SK-N-MC (cell line): ENCODE measurements around the gene TP53AIP1.

Source experiments
- EZH2 ChIP-seq: fragments of 200-600 bp; sonication (generic); IDR thresholded peaks from one replicate; pipeline ENCODE4 v1.6.1; 2017; ENCODE audit warnings: antibody characterized with exemption
- FOXP2 ChIP-seq: optimal IDR thresholded peaks from 2 replicates; pipeline ENCODE3; 2011; ENCODE audit warnings: mild to moderate bottlenecking, moderate library complexity; ENCODE audit not compliant: insufficient read depth; ENCODE audit errors: extremely low read length, control extremely low read depth
- POLR2AphosphoS5 ChIP-seq: IDR thresholded peaks from 2 replicates; pipeline ENCODE4 v1.6.1; 2012; ENCODE audit warnings: mild to moderate bottlenecking, low read depth, low read length, borderline replicate concordance

DNA sequence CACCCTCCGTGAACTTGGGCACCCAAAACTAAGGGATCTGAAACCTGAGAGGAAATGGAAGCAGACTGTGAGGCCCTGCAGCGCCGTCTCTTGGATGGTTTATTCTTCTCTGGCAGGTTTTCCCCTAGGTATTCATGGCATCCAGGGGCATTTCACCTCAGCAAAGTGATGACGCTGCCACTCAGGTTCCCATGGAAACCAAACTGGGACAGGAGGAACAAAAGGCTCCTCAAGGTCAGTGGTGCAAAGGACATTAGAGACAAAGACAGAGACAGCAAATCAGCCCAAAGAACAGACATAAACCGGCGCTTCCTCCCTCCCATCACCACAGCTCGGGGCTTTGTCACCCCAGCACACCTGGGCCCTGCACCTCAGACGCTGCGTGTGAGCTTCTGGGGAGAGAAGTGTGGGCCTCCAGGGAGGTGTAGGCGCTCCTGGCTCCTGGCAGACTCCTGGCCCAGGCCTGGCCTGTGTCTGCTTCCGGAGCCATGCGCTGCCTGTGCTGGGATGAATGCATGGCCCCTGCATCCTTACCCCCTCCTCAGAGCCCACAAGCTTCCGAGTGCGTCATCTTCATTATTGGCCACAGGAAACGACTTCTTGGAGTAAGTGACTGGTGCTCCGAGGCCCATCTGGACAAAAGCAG is 5.9 kb downstream of the TP53AIP1 start:
- TF ChIP-seq POLR2AphosphoS5: no peak
- no peak for TF ChIP-seq EZH2
- no peak for TF ChIP-seq FOXP2
